Colon (tissue), 2 donors: Measurements from ENCODE around the gene LARP4B.

ENCODE experiments used
- FAIRE-seq: peaks from 2 replicates; lab custom pipeline; 2012; peaks lifted over from hg19 to GRCh38; lab: Jason Lieb, UNC
- donor health status: control.
- donor health status: control.

The LARP4B gene

DNA sequence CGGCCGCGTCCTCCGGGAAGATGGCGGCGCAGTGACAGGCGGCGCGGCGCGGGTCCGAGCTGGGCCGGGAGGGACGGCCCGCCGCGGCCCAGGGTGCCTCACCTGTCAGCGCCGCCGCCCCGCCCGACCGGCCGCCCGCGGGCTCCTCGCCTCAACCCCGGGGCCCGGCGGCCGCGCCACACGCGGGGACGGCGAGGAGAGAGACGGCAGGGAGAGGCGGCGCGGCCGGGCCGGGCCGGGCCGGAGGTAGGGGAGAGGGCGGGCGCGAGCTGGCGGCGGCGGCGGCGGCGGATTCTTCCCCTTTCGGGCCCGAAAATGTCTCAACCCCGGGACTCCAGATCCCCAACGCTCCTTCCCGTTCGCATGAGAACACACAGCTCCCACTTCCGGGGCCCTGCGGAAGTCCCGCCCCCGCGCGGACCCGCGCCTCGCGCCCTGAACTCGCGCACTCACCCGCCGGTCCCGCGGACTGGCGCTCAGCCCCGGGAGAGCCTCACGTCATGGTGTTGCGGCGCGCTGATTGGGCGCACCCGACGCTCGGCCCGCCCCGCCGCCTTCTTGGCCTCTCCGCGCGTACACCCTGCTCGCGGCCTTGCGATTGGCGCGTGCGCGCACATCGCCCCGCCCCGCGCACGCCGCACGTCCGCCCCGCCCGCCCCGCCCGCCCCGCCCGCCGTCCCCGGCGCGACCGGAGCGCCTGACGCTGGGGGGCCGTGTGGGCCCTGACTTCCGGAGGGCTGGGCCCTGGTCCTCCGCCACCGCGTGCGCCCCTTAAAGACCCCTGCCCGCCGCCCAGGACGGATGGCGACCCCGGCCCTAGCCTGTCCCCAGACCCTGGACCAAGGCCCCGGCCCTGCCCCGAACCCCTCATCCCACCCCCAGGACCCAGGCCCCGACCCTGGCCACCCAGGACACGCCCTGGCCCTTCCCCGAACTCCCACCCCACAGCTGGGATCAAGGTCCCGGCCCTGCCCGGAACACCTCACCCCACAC lies at the start of gene LARP4B:
Gene LARP4B, minus strand, starts transcription at position 380 of the 993 bp plus-strand sequence. CDS start 45,984 bp downstream, outside the sequence.
- no peak for FAIRE-seq

DNA sequence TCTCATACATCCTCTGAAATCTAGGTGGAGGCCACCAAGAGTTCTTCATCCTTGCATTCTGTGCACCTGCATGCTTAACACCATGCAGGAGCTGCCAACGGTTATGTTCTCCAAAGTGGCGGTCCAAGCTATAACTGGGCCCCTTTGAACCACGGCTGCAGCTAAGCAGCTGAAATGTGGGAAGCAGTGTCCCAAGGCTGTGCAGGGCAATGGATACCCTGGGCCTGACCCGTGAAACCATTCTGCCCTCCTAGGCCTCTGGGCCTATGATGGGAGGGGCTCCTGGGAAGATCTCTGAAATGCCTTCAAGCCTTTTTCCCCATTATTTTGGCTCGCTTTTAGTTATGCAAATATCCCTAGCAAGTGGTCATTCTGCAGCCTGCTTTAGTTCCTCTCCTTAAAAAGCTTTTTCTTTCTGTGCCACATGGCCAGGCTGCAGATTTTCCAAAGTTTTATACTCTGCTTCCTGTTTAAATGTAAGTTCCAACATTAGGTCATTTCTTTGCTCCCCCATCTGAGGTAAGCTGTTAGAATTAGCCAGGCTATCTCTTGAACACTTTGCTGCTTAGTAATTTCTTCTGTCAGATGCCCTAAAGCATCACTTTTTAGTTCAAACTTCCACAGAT lies 49.1 kb upstream of the LARP4B start:
- no peak for FAIRE-seq

DNA sequence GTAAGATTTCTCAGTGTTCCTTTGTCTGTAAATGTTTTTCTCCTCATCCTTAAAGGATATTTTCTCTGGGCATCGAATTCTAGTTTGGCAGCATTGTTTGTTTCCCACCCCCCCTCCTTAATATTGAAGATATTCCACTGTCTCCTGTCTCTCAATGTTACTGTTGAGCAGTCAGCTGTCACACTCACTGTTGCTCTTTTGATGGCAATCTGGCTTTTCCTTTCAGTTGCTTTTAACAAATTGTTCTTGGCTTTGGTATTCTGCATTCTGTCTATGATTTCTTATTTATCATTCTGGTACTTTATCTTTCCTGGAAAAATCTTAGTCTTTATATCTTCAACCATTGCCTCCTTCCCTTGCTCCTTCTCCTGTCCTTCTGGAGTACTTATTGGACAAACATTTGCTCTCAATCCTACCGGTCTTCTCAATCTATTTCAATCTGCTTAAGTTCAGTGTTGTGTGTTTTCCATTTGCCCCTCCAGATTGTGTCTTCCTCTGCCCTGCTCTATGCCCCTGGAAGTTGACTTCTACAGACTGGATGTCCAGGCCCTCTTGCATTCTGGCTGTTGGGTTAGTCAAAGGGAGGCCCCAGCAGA lies 47.4 kb upstream of the LARP4B start:
- FAIRE-seq = no peak

GRCh38 chr10:976316-976715 lies 44.8 kb upstream of the LARP4B start:
- no peak for FAIRE-seq

- no peak for FAIRE-seq
Observed at GRCh38 chr10:974785-975074, 43.2 kb upstream of the LARP4B start.

DNA sequence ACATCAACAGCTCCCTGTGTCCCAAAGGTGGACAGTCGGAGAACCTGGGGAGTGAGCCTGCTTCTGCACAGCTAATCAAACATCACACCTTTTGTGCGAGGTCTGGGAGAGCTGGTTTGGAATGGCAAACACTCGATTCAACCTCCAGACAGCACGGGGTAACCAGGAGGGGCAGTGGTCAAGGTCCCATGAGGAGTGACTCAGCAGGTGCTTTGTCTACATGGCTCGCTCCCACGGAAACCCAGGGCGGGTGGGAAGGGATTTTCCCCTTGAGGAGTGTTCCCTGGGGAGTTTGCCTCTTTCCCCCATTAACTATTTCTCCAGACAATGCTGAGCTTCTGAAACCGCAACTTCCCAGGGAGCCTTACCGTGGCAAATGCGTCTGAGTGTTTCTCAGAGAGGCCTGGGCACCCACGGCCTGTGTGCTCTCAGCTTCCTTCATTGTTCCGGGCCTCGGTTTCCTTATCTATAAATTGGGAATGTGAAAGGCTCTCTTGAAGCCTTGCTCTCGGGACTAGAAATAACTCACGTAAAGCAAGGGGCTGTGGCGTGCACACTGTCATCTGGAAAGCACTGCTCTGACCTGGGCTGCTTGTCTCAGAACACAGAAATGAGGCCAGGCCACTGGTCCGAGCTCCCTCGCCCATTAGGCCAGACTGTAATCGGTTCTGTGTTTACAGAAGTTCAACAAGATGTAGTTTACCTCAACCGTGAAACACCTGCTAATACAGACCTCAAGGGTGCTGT lies 42.7 kb upstream of the LARP4B start:
- FAIRE-seq = no peak

GRCh38 chr10:972763-973162 lies 41.3 kb upstream of the LARP4B start:
- FAIRE-seq = no peak

GRCh38 chr10:971613-972012 lies 40.1 kb upstream of the LARP4B start:
- FAIRE-seq = no peak

DNA sequence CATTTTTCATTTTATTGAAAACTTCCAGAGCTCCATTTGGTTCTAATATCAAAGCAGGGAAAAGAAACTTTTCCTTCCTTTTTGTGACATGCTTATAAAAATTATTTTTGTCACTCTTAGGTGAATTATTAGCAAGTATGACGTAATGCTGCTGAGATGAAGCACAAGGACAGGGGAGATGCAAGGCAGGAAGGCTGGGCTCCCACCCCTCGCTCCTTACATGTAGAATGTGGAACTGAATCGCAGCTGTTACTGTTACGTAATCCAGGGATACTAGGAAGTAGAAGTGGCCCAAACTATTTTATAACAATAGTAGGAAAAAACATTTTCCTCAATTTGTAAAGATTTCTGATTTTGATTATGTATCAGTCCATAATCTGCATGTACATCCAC lies 39.6 kb upstream of the LARP4B start:
- no peak for FAIRE-seq

GRCh38 chr10:970311-971149 lies 39.0 kb upstream of the LARP4B start:
- FAIRE-seq = no peak

GRCh38 chr10:969473-970150 lies 38.1 kb upstream of the LARP4B start:
- FAIRE-seq = no peak

GRCh38 chr10:968546-969199 lies 37.2 kb upstream of the LARP4B start:
- FAIRE-seq = no peak

DNA sequence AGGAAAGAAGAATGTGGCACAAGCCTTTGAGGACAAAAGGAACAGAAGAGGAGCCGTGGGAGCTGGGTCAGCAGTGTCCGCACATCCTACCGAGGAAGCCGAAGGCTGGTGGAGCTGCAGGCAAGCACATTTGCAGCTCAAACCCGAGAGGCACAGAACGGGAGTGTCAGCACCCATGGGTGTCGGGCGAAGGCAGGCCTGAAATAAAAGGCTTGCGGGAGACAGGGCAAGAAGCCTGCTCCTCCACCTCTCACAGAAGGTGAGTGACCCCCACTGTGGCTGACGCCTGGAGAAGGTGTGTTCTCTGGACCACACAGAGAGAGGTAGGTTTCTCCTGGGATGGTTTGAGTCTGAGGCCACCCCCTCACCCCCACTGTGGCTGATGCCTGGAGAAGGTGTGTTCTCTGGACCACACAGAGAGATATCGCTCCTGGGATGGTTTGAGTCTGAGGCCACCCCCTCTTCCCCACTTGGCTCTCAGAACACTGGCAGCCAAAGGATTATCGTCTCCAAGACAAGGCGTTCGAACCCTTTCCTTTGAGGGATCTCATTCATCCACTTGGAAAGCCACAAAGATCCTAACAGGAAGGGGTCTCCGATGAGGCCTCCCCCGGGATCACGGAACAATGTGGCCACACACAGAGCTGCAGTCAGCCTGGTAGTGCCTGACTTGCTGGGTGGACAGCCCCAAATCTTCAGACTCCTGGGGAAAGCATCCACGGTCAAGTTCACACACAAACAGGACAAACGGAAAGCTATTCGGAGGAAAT lies 35.1 kb upstream of the LARP4B start:
- no peak for FAIRE-seq

- FAIRE-seq = no peak
Observed at GRCh38 chr10:964988-965417, 33.5 kb upstream of the LARP4B start.

DNA sequence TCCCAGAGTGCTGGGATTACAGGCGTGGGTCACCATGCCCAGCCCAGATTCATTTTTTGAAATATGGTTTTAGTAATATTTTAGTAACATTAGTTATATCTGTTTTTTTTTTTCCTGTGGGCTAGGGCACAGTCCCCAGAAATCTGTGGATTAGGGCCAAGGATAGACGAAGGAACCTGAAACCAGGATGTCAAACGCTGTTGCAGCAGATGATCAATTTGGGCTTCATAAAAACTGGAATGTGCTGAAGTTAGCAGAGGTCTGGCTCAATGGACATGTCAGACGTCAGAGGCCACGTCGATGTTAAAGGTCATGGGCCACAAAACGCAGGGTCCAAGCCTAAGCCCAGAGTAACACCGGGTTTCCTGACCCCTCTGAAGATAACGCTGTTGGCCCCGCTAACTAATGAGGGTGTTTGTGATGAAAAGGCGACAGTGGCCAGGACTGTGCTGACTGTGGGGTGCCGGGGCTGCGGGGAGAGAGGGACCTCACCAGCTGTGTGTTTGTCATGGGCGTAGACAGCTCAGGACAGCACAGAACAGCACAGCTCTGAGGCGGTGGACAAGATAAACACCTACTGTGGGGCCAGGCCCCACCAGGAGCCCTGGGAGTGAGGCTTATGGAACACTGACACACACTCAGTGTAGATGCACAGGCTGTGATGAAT lies 32.9 kb upstream of the LARP4B start:
- no peak for FAIRE-seq

GRCh38 chr10:963655-964054 lies 32.1 kb upstream of the LARP4B start:
- FAIRE-seq = no peak

DNA sequence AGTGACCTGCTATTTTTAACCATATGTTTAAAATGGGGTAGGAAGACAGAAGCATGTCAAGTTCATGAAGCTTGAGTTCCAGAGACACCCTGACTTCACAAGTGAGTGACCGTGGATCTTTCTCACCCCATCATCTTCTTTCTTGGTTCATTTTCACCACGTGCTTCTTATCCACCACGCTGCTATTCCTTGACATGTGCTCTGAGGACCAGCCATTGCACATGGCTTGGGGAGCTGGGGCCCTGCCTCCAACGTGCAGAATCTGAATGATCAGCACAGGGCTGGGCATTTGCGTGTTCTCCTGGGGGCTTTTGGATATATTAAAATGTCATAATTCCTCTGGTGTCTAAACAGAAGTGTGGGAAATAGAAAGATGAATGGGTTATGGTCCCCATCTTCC lies 31.7 kb upstream of the LARP4B start:
- FAIRE-seq = no peak

DNA sequence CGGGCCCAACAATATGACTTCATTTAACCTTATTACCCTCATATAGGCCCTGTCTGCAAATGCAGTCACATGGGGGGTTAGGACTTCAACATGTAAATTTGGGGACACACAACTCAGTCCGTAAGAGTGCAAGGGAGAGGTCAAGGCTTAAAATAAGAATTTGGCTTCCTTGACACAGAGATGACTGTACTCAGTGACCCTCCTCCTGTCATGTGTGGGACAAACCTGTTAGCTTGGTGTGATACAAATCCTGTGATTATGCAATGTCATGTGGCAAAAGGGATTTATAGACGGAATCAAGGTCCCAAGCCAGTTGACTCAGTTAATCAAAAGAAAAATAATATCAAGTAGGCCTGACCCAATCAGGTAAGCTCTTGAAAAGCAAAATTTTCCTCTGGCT lies 30.8 kb upstream of the LARP4B start:
- FAIRE-seq = no peak

- no peak for FAIRE-seq
Observed at GRCh38 chr10:958856-959255, 27.4 kb upstream of the LARP4B start.
